ENCODE data around the gene COQ8A. TPM values are rescaled to one million over a fixed set of nuclear protein-coding genes. Genes with fewer than 3 reads are reported as not detected.

COQ8A gene
- total RNA-seq, 1 experiment from 2014 or later = 39.4 TPM

DNA sequence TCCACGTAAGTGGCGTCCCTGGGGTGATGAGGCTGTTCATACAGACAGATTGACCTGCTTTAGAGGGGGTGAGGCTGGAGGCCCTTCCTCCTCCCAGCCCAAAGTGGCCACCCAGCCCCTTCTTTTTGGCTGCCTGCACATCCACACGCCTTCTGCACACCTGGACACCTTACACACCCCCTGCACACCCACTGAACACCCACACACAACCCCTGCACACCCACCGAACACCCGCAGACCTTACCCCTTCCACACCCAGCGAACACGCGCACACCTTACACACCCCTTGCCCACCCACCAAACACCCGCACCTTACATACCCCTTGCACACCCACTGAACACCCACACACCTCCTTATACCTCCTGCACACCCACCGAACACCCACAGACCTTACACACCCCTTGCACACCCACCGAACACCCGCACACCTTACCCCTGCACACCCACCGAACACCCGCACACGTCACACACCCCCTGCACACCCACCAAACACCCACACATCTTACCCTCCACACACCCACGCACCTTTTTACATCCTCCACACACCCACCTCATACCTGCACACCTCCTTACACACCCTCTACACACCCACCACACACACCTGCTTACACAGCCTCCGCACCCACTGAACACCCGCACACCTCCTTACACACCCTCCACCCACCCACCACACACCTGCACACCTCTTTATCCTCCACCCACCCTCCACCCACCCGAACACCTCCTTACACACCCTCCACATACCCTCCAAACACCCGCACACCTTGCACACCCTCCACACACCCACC lies 37.7 kb downstream of the COQ8A start:
- Mint-ChIP-seq H3K4me1 (0 out of 2 replicates have a peak, but pooled peaks cover 3% of the 10 kb centered on the region), H3K36me3 (no peaks in the 10 kb centered on the region), H3K27ac (no peak overlapping the region), H3K27me3 (ENCODE audit: low read depth) (no peaks in the 10 kb centered on the region; the same call in 1 of the 2 replicates), H3K4me3 (no peak overlapping the region), H3K9me3 (no peaks in the 10 kb centered on the region)
- TF ChIP-seq ZSCAN18 (CRISPR knock-in tag; IDR thresholded peaks at IDR 0.05) (no peak), CREM (CRISPR knock-in tag; IDR thresholded peaks at IDR 0.05) (no peak), ZNF317 (CRISPR knock-in tag; IDR thresholded peaks at IDR 0.05; ENCODE audit: borderline replicate concordance, low read depth) (no peak), IRF1 (CRISPR knock-in tag; IDR thresholded peaks at IDR 0.05) (no peak), HMGA2 (CRISPR knock-in tag; IDR thresholded peaks at IDR 0.05) (no peak), TCF7 (CRISPR knock-in tag; IDR thresholded peaks at IDR 0.05; ENCODE audit: low read depth) (no peak), CBFB (CRISPR knock-in tag; IDR thresholded peaks at IDR 0.05; ENCODE audit: low read depth) (no peak), USF2 (CRISPR knock-in tag; IDR thresholded peaks at IDR 0.05) (no peak), ZMAT4 (CRISPR knock-in tag; IDR thresholded peaks at IDR 0.05) (no peak), NFATC4 (CRISPR knock-in tag; IDR thresholded peaks at IDR 0.05) (no peak)
- TF ChIP-seq, protein P1, sequence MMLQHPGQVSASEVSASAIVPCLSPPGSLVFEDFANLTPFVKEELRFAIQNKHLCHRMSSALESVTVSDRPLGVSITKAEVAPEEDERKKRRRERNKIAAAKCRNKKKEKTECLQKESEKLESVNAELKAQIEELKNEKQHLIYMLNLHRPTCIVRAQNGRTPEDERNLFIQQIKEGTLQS (CRISPR knock-in tag; conservative IDR thresholded peaks at IDR 0.05) = no peak
- ATAC-seq (no peak), DNase-seq (ENCODE audit: low spot score) (no peak)
- ChIA-PET POLR2A (no interaction called here), CTCF (no interaction called here)

DNA sequence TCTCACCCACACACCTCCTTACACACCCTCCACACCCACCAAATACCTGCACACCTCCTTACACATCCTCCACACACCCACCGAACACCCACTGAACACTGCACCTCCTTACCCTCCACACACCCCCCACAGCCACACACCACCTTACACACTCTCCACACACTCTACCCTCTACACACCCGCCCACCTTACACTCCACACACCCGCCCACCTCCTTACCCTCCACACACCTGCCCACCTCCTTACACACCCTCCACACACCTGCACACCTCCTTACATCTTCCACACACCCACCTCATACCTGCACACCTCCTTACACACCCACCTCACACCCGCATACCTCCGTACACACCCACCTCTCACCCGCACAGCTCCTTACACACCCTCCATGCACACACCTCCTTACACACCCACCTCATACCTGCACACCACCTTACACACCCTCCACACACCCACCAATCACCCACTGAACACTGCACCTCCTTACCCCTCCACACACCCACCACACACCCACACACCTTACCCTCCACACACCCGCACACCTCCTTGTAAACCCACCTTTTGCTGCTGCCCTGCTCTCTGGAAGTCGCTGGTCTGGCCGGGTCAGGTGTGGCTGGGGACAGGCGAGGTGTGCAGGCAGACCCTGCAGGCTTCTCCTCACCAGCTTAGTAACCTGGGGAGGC lies 38.5 kb downstream of the COQ8A start:
- Mint-ChIP-seq H3K4me3 (no peak overlapping the region), H3K9me3 (no peaks in the 10 kb centered on the region), H3K27ac (no peak overlapping the region), H3K27me3 (ENCODE audit: low read depth) (no peaks in the 10 kb centered on the region), H3K4me1 (0 out of 2 replicates have a peak, but pooled peaks cover 3% of the 10 kb centered on the region), H3K36me3 (no peaks in the 10 kb centered on the region)
- no peak for DNase-seq (ENCODE audit: low spot score)
- no peak for ATAC-seq
- CTCF ChIA-PET = interaction anchor here (0.6 kb wide), 1 partner anchor 264 kb away, joined by 3 read pairs; no protein-coding TSS in a partner anchor
- POLR2A ChIA-PET = no interaction called here
- no peak for TF ChIP-seq FOXJ3 (CRISPR knock-in tag; IDR thresholded peaks at IDR 0.05; ENCODE audit: borderline replicate concordance)
- no peak for TF ChIP-seq FOXP1 (CRISPR knock-in tag; IDR thresholded peaks at IDR 0.05; ENCODE audit: borderline replicate concordance)
- no peak for TF ChIP-seq NR2C2 (CRISPR knock-in tag; IDR thresholded peaks at IDR 0.05)
- TF ChIP-seq, protein P2, sequence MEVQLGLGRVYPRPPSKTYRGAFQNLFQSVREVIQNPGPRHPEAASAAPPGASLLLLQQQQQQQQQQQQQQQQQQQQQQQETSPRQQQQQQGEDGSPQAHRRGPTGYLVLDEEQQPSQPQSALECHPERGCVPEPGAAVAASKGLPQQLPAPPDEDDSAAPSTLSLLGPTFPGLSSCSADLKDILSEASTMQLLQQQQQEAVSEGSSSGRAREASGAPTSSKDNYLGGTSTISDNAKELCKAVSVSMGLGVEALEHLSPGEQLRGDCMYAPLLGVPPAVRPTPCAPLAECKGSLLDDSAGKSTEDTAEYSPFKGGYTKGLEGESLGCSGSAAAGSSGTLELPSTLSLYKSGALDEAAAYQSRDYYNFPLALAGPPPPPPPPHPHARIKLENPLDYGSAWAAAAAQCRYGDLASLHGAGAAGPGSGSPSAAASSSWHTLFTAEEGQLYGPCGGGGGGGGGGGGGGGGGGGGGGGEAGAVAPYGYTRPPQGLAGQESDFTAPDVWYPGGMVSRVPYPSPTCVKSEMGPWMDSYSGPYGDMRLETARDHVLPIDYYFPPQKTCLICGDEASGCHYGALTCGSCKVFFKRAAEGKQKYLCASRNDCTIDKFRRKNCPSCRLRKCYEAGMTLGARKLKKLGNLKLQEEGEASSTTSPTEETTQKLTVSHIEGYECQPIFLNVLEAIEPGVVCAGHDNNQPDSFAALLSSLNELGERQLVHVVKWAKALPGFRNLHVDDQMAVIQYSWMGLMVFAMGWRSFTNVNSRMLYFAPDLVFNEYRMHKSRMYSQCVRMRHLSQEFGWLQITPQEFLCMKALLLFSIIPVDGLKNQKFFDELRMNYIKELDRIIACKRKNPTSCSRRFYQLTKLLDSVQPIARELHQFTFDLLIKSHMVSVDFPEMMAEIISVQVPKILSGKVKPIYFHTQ (CRISPR knock-in tag; IDR thresholded peaks at IDR 0.05) = no peak
- no peak for TF ChIP-seq SMAD4 (CRISPR knock-in tag; IDR thresholded peaks at IDR 0.05)
- no peak for TF ChIP-seq IRF2 (CRISPR knock-in tag; IDR thresholded peaks at IDR 0.05; ENCODE audit: borderline replicate concordance, low read depth)
- TF ChIP-seq ZNF416 (CRISPR knock-in tag; IDR thresholded peaks at IDR 0.05) = no peak
- no peak for TF ChIP-seq ZNF671 (CRISPR knock-in tag; IDR thresholded peaks at IDR 0.05)
- TF ChIP-seq CREB1 (CRISPR knock-in tag; IDR thresholded peaks at IDR 0.05) = no peak
- TF ChIP-seq, protein P3, sequence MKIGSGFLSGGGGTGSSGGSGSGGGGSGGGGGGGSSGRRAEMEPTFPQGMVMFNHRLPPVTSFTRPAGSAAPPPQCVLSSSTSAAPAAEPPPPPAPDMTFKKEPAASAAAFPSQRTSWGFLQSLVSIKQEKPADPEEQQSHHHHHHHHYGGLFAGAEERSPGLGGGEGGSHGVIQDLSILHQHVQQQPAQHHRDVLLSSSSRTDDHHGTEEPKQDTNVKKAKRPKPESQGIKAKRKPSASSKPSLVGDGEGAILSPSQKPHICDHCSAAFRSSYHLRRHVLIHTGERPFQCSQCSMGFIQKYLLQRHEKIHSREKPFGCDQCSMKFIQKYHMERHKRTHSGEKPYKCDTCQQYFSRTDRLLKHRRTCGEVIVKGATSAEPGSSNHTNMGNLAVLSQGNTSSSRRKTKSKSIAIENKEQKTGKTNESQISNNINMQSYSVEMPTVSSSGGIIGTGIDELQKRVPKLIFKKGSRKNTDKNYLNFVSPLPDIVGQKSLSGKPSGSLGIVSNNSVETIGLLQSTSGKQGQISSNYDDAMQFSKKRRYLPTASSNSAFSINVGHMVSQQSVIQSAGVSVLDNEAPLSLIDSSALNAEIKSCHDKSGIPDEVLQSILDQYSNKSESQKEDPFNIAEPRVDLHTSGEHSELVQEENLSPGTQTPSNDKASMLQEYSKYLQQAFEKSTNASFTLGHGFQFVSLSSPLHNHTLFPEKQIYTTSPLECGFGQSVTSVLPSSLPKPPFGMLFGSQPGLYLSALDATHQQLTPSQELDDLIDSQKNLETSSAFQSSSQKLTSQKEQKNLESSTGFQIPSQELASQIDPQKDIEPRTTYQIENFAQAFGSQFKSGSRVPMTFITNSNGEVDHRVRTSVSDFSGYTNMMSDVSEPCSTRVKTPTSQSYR (CRISPR knock-in tag; IDR thresholded peaks at IDR 0.05) = no peak
- no peak for TF ChIP-seq ZNF317 (CRISPR knock-in tag; IDR thresholded peaks at IDR 0.05; ENCODE audit: borderline replicate concordance, low read depth)
- no peak for TF ChIP-seq ZNF121 (CRISPR knock-in tag; IDR thresholded peaks at IDR 0.05)

Data from WTC11 (cell line).